ENCODE results near the gene BBS10. TPM values are rescaled to one million over a fixed set of nuclear protein-coding genes. Genes with fewer than 3 reads are reported as not detected.

BBS10 gene
- total and polyA plus RNA-seq, 2 of the 4 experiments (the other 2 are of a cell fraction): 4.9 to 10.0 TPM

DNA sequence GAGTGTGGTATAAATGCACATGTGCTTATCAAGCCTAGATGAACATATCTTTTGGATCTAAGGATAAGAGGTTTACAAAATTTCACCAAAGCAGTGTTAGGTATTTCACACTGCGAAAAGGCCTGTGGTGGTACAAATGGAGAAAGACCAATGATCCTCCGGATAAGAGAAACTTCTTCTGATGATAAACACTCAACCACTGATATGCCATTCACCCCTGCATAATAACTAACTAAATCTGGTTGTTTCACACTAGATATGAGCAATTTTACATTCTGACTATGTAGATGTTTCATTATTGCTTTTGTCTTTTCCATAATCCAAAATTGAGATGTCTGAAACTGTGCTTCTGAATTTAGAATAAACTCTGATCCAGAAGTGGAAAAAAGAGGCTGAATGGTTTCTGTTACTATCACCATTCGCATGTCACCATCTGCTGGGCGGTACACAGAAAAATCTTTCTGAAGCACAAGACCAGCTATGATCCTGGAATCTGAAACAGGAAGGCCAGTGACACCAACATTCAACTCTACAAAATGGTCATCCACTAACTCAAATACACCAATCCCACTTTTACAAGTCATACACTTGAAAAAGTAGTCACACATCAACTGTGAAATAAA, 1.3 kb downstream of the BBS10 start:
- intact Hi-C loops (cut with micrococcal nuclease): loop anchor here (1.0 to 5.0 kb wide), 6 partner anchors 165 to 820 kb away; partner anchors contain the start of genes NAP1L1 and PHLDA1
- H3K9me1 ChIP-seq (ENCODE audit: insufficient read depth, low read length): no peaks in the 10 kb centered on the region
- no peaks in the 10 kb centered on the region for H3K27me3 ChIP-seq (ENCODE audit: control insufficient read depth, insufficient read depth, low read length)
- H3K79me1 ChIP-seq (ENCODE audit: low read depth in 1 of 2, low read length in 2 of 2): peaks cover 11 to 32% of the 10 kb centered on the region in 2 experiments; a peak in 3 of 4 replicates
- H4K91ac ChIP-seq (ENCODE audit: insufficient read depth, low read depth, low read length): no peak overlapping the region; the same call in 1 of the 2 replicates
- in situ Hi-C loops (cut with MboI; ENCODE audit: low sequenced_read_pairs): loop anchor here (5.0 to 10.0 kb wide), 3 partner anchors 272 to 822 kb away; no protein-coding TSS in a partner anchor
- ATAC-seq (ENCODE audit: low read depth) (peak; percentile 34), DNase-seq (peak; percentile 79)
- peak overlapping the region; percentile 8; the same call in 1 of the 2 replicates for H4K5ac ChIP-seq (ENCODE audit: low read depth, low read length)
- H3K9ac ChIP-seq (ENCODE audit: low read depth, low read length): peak overlapping the region; percentile 84; the same call in 1 of the 2 replicates
- ChIA-PET POLR2A (ENCODE audit: unreplicated experiment) (interaction anchor here (0.6 to 0.8 kb wide), 3 partner anchors 260 to 322 kb away, joined by 3 to 4 read pairs (median 4); partner anchors contain the start of gene PHLDA1), CTCF (interaction anchor here (0.6 to 1.6 kb wide), 11 partner anchors 70 to 315 kb away, joined by 3 to 11 read pairs (median 3); partner anchors contain the start of gene PHLDA1)
- no CpG with 5 or more reads among the region's 4 CpGs for WGBS, 2 experiments (ENCODE audit: extremely low coverage in 2 of 2, insufficient read length in 1 of 2)
- peak overlapping the region; percentile 79; the same call in 1 of the 2 replicates for H3K4me3 ChIP-seq (ENCODE audit: insufficient read depth, low read depth, low read length)
- no peak overlapping the region for H2AK9ac ChIP-seq (replicated peaks; ENCODE audit: low read depth, low read length, poor library complexity)
- H2BK5ac ChIP-seq (ENCODE audit: low read depth, low read length, poor library complexity, severe bottlenecking): peak overlapping the region; percentile 73
- H3K9me3 ChIP-seq (ENCODE audit: control insufficient read depth, insufficient read depth, low read length): no peaks in the 10 kb centered on the region
- peak overlapping the region; percentile 56 for H2BK120ac ChIP-seq (ENCODE audit: low read depth, low read length)
- 0 out of 3 replicates have a peak overlapping the region, but pooled peaks have one; percentile 5 for H2BK15ac ChIP-seq (ENCODE audit: low read depth, low read length)
- H3K4me2 ChIP-seq (ENCODE audit: low read depth, low read length): peak overlapping the region; percentile 82
- no TSS peak for BruUV-seq (replicated peaks)
- peak overlapping the region; percentile 76 for H3K56ac ChIP-seq (ENCODE audit: extremely low read depth, insufficient read depth, low read length)
- H3K4ac ChIP-seq (ENCODE audit: low read depth, low read length): peak overlapping the region; percentile 44; the same call in 1 of the 2 replicates
- H2AFZ ChIP-seq (replicated peaks; ENCODE audit: low read length, poor library complexity): no peak overlapping the region
- H4K20me1 ChIP-seq (ENCODE audit: insufficient read depth, low read length): no peaks in the 10 kb centered on the region
- dilution Hi-C loops (cut with HindIII; ENCODE audit: low sequenced_read_pairs, unreplicated experiment): no loop called here
- H4K8ac ChIP-seq (ENCODE audit: low read depth in 2 of 2, low read length in 2 of 2): peak overlapping the region in 1 of 2 experiments; percentile 92; a peak in 2 of 4 replicates
- H3K23ac ChIP-seq (ENCODE audit: low read depth, low read length): peak overlapping the region; percentile 48; the same call in 1 of the 2 replicates
- H3K36me3 ChIP-seq (ENCODE audit: control insufficient read depth, insufficient read depth, low read length): no peaks in the 10 kb centered on the region
- H3K14ac ChIP-seq (replicated peaks; ENCODE audit: low read depth, low read length): peak overlapping the region; percentile 65; the same call in 1 of the 2 replicates
- peaks cover 5% of the 10 kb centered on the region; the same call in 1 of the 2 replicates for H3K4me1 ChIP-seq (ENCODE audit: control insufficient read depth, insufficient read depth, low read length)
- H2BK20ac ChIP-seq (ENCODE audit: low read depth, low read length): peak overlapping the region; percentile 64
- H2AK5ac ChIP-seq (ENCODE audit: low read depth, low read length): peak overlapping the region; percentile 3; the same call in 1 of the 2 replicates
- H3K18ac ChIP-seq (ENCODE audit: low read depth, low read length): peak overlapping the region; percentile 19; the same call in 1 of the 2 replicates
- H3K27ac ChIP-seq (ENCODE audit: insufficient read depth, low read length): no peak overlapping the region
- TF ChIP-seq FOS (IDR thresholded peaks at IDR 0.05; ENCODE audit: low read depth, low read length) (no peak), RCOR1 (IDR thresholded peaks at IDR 0.05; ENCODE audit: insufficient replicate concordance, low read length) (no peak), NFE2L2 (IDR thresholded peaks at IDR 0.05; ENCODE audit: low read depth, low read length) (no peak), CHD1 (IDR thresholded peaks at IDR 0.05; ENCODE audit: low read depth, low read length) (no peak), BHLHE40 (IDR thresholded peaks at IDR 0.05; ENCODE audit: low read depth, low read length) (no peak), RFX5 (IDR thresholded peaks at IDR 0.05; ENCODE audit: low read depth, low read length) (no peak), RAD21 (IDR thresholded peaks at IDR 0.05; ENCODE audit: low read length) (peak; percentile 88), MAZ (IDR thresholded peaks at IDR 0.05; ENCODE audit: borderline replicate concordance, low read depth, low read length) (no peak), SMC3 (IDR thresholded peaks at IDR 0.05; ENCODE audit: low read depth, low read length) (peak; percentile 76)
- TF ChIP-seq, protein P1, sequence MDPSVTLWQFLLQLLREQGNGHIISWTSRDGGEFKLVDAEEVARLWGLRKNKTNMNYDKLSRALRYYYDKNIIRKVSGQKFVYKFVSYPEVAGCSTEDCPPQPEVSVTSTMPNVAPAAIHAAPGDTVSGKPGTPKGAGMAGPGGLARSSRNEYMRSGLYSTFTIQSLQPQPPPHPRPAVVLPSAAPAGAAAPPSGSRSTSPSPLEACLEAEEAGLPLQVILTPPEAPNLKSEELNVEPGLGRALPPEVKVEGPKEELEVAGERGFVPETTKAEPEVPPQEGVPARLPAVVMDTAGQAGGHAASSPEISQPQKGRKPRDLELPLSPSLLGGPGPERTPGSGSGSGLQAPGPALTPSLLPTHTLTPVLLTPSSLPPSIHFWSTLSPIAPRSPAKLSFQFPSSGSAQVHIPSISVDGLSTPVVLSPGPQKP (IDR thresholded peaks at IDR 0.05; ENCODE audit: borderline replicate concordance, low read depth, low read length): no peak
- TF ChIP-seq, protein P2, sequence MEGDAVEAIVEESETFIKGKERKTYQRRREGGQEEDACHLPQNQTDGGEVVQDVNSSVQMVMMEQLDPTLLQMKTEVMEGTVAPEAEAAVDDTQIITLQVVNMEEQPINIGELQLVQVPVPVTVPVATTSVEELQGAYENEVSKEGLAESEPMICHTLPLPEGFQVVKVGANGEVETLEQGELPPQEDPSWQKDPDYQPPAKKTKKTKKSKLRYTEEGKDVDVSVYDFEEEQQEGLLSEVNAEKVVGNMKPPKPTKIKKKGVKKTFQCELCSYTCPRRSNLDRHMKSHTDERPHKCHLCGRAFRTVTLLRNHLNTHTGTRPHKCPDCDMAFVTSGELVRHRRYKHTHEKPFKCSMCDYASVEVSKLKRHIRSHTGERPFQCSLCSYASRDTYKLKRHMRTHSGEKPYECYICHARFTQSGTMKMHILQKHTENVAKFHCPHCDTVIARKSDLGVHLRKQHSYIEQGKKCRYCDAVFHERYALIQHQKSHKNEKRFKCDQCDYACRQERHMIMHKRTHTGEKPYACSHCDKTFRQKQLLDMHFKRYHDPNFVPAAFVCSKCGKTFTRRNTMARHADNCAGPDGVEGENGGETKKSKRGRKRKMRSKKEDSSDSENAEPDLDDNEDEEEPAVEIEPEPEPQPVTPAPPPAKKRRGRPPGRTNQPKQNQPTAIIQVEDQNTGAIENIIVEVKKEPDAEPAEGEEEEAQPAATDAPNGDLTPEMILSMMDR (conservative IDR thresholded peaks at IDR 0.05; ENCODE audit: low read depth, low read length): peak; percentile 74
- TF ChIP-seq, protein P3, sequence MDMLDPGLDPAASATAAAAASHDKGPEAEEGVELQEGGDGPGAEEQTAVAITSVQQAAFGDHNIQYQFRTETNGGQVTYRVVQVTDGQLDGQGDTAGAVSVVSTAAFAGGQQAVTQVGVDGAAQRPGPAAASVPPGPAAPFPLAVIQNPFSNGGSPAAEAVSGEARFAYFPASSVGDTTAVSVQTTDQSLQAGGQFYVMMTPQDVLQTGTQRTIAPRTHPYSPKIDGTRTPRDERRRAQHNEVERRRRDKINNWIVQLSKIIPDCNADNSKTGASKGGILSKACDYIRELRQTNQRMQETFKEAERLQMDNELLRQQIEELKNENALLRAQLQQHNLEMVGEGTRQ (IDR thresholded peaks at IDR 0.05; ENCODE audit: low read depth, low read length): no peak
